Endodermal cell (in vitro differentiated cells): ENCODE data around the gene HLA-DQA1. TPM values are rescaled to one million over a fixed set of nuclear protein-coding genes. Genes with fewer than 3 reads are reported as not detected.

ENCODE experiments used
- DNase-seq: peaks from one replicate; pipeline ENCODE4 v3.0.0-alpha.2; 2017
- H3K27ac ChIP-seq: 2 replicates; pipeline ENCODE4 v1.5.1; 2013; ENCODE audit warnings: mild to moderate bottlenecking, low read depth, low read length, moderate library complexity
- H3K27me3 ChIP-seq: 2 replicates; pipeline ENCODE4 v1.6.1; 2013; ENCODE audit warnings: mild to moderate bottlenecking, low read length, moderate library complexity; ENCODE audit not compliant: insufficient read depth, control insufficient read depth, poor library complexity, severe bottlenecking
- H3K36me3 ChIP-seq: 2 replicates; pipeline ENCODE4 v1.7.0; 2013; ENCODE audit warnings: mild to moderate bottlenecking, low read length, moderate library complexity; ENCODE audit not compliant: control insufficient read depth, insufficient read depth
- H3K4me1 ChIP-seq: one replicate; pipeline ENCODE4 v1.7.0; 2013; ENCODE audit warnings: low read length; ENCODE audit not compliant: control insufficient read depth, insufficient read depth
- H3K4me3 ChIP-seq: 2 replicates; pipeline ENCODE4 v1.5.1; 2013; ENCODE audit warnings: mild to moderate bottlenecking, low read length, moderate library complexity
- H3K9ac ChIP-seq: 2 replicates; pipeline ENCODE4 v1.6.1; 2013; ENCODE audit warnings: mild to moderate bottlenecking, low read length, moderate library complexity; ENCODE audit not compliant: poor library complexity, severe bottlenecking; ENCODE audit errors: extremely low read depth
- H3K9me3 ChIP-seq: 2 replicates; pipeline ENCODE4 v1.6.1; 2013; ENCODE audit warnings: mild to moderate bottlenecking, low read length, moderate library complexity; ENCODE audit not compliant: control insufficient read depth
- H3K27ac Mint-ChIP-seq: 2 replicates; pipeline ENCODE4 v1.8.0; 2020; ENCODE audit warnings: mixed read lengths
- H3K27me3 Mint-ChIP-seq: 2 replicates; pipeline ENCODE4 v1.8.0; 2021; ENCODE audit warnings: mild to moderate bottlenecking, mixed read lengths; ENCODE audit not compliant: insufficient read depth
- H3K36me3 Mint-ChIP-seq: 2 replicates; pipeline ENCODE4 v1.8.0; 2020; ENCODE audit warnings: low read depth, mixed read lengths
- H3K4me1 Mint-ChIP-seq: 2 replicates; pipeline ENCODE4 v1.8.0; 2020; ENCODE audit warnings: mixed read lengths
- H3K4me3 Mint-ChIP-seq: 2 replicates; pipeline ENCODE4 v1.8.0; 2020; ENCODE audit warnings: mild to moderate bottlenecking, moderate library complexity, mixed read lengths
- H3K9me3 Mint-ChIP-seq: 2 replicates; pipeline ENCODE4 v1.8.0; 2020; ENCODE audit warnings: mild to moderate bottlenecking, mixed read lengths
- CTCF ChIP-seq: fragments of 200-600 bp; sonication (generic); conservative IDR thresholded peaks from 2 replicates; pipeline ENCODE4 v1.5.0; 2021; ENCODE audit warnings: antibody characterized with exemption, mild to moderate bottlenecking
- WGBS, 2 experiments: methylation state at CpG; one replicate each; pipeline versions ENCODE4 v1.1.5 to v1.1.7; 2013; ENCODE audit warnings: missing lambda C conversion rate in 2 of 2, mixed read lengths in 1 of 2; ENCODE audit not compliant: insufficient coverage in 1 of 2, insufficient read length in 1 of 2; 5-methylcytosine and 5-hydroxymethylcytosine counted together
- total RNA-seq, 2 donors: library from RNA; stranded (reverse); fragmentation: NEBNext Ultra II Directional in 1 of 2; extraction: Animal tissue kit (Norgen Biotek cat#: 25700) in 1 of 2; gene quantifications; 2 replicates in 1 of 2; 3 replicates in 1 of 2; pipeline ENCODE4 v1.2.1, GENCODE V29; 2021

Gene HLA-DQA1
- total RNA-seq, 2 donors from 2014 or later, result 0.97 TPM; not detected in 1

- DNase-seq, result no peak
- Mint-ChIP-seq H3K4me1 (peaks cover 2% of the 10 kb centered on the region), H3K27me3 (no peaks in the 10 kb centered on the region), H3K9me3 (peaks cover 9% of the 10 kb centered on the region), H3K36me3 (no peaks in the 10 kb centered on the region), H3K4me3 (no peak overlapping the region), H3K27ac (no peak overlapping the region)
- H3K36me3 ChIP-seq, result no peaks in the 10 kb centered on the region
- no peak overlapping the region for H3K27ac ChIP-seq
- no peaks in the 10 kb centered on the region for H3K27me3 ChIP-seq
- H3K9ac ChIP-seq, result no peak overlapping the region
- WGBS, 2 experiments, result 71% methylated on average over 3 of the region's 3 CpGs; no CpG with 5 or more reads in 1 of the 2 experiments
- H3K4me1 ChIP-seq, result no peaks in the 10 kb centered on the region
- peaks cover 1% of the 10 kb centered on the region for H3K9me3 ChIP-seq
- H3K4me3 ChIP-seq, result no peak overlapping the region
- TF ChIP-seq CTCF, result peak; percentile 54
Observed at GRCh38 chr6:32615885-32616532, 21.2 kb upstream of the HLA-DQA1 start.

DNA sequence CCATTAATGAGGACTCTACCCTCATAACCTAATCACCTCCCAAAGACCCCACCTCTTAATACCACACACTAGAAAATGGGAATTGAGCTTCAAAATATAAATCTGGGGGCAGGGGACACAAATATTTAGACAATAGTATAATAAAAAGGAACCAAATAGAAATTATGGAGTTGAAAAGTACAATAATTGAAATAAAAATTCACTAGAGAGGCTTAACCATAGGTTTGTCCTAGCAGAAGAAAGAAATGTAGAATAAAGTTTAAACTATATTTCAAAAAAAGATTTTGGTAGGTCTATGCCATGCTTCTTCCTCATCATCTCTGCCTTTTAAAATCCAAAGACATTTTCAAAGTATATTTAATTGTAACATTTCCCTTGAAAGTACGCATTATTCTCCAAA, 19.5 kb upstream of the HLA-DQA1 start:
- Histone ChIP-seq H3K4me3 (no peak overlapping the region), H3K27me3 (no peaks in the 10 kb centered on the region), H3K27ac (no peak overlapping the region), H3K9ac (no peak overlapping the region), H3K4me1 (no peaks in the 10 kb centered on the region), H3K9me3 (no peaks in the 10 kb centered on the region), H3K36me3 (no peaks in the 10 kb centered on the region)
- H3K9me3 Mint-ChIP-seq, result peaks cover 2% of the 10 kb centered on the region
- 73% methylated on average over 1 of the region's 1 CpG; no CpG with 5 or more reads in 1 of the 2 experiments for WGBS, 2 experiments
- TF ChIP-seq CTCF, result no peak
- H3K4me1 Mint-ChIP-seq, result peaks cover 4% of the 10 kb centered on the region
- H3K27me3 Mint-ChIP-seq, result no peaks in the 10 kb centered on the region
- no peak for DNase-seq
- no peak overlapping the region for H3K4me3 Mint-ChIP-seq
- H3K27ac Mint-ChIP-seq, result no peak overlapping the region
- no peaks in the 10 kb centered on the region for H3K36me3 Mint-ChIP-seq

DNA sequence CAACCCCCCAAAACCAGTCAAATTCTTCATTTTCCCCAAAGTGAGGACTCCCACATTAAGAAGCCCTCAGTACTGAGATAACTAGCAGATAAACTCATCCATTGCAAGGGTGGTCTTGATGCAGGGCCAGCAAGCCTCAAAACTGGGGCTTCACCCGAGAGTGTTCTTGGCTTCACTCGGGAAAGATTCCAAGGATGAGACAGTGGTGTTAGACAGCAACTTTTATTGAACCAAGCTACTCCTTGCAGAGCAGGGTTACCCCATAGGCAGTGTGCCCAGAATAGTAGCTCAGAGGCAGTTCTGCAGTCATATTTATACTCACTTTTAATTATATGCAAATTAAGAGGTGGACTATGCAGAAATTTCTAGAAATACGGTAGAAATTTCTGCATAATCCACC, 15.8 kb upstream of the HLA-DQA1 start:
- no peaks in the 10 kb centered on the region for H3K4me1 ChIP-seq
- H3K4me3 ChIP-seq, result no peak overlapping the region
- no peaks in the 10 kb centered on the region for H3K36me3 Mint-ChIP-seq
- no peaks in the 10 kb centered on the region for H3K36me3 ChIP-seq
- no peak overlapping the region for H3K9ac ChIP-seq
- no peaks in the 10 kb centered on the region for H3K27me3 Mint-ChIP-seq
- no peak for TF ChIP-seq CTCF
- H3K4me1 Mint-ChIP-seq, result peaks cover 5% of the 10 kb centered on the region
- no peak overlapping the region for H3K27ac Mint-ChIP-seq
- H3K9me3 ChIP-seq, result no peaks in the 10 kb centered on the region
- peaks cover 2% of the 10 kb centered on the region for H3K9me3 Mint-ChIP-seq
- H3K27me3 ChIP-seq, result no peaks in the 10 kb centered on the region
- no peak overlapping the region for H3K27ac ChIP-seq
- 73 to 83% methylated on average over 2 of the region's 3 CpGs for WGBS, 2 experiments
- H3K4me3 Mint-ChIP-seq, result no peak overlapping the region
- DNase-seq, result no peak
